ENCODE results near the gene MARCHF10.
A peak's percentile ranks its signal among the peaks of the same experiment; 100 is the strongest.

Gene MARCHF10

GRCh38 chr17:62805234-62805633 lies 2.9 kb downstream of the MARCHF10 start:
- H2AFZ ChIP-seq (ENCODE audit: low read depth, low read length): no peak overlapping the region
- no peak overlapping the region for H3K27ac ChIP-seq (ENCODE audit: low read length)
- H3K4me3 ChIP-seq (ENCODE audit: low read length): no peak overlapping the region
- H3K79me2 ChIP-seq (ENCODE audit: low read length): no peaks in the 10 kb centered on the region
- H3K9me3 ChIP-seq (ENCODE audit: insufficient read depth, low read length): no peaks in the 10 kb centered on the region
- 0 out of 2 replicates have a peak, but pooled peaks cover 8% of the 10 kb centered on the region for H3K27me3 ChIP-seq (ENCODE audit: low read depth, low read length)
- H4K20me1 ChIP-seq (ENCODE audit: insufficient read depth, low read length): no peaks in the 10 kb centered on the region
- TF ChIP-seq EZH2phosphoT487 (IDR thresholded peaks at IDR 0.05; ENCODE audit: low read depth) (no peak), CTCF (IDR thresholded peaks at IDR 0.05; ENCODE audit: low read depth, low read length) (no peak)
- H3K4me1 ChIP-seq (ENCODE audit: low read length): peaks cover 8% of the 10 kb centered on the region
- no peaks in the 10 kb centered on the region for H3K36me3 ChIP-seq (replicated peaks; ENCODE audit: low read depth, low read length)
- H3K9ac ChIP-seq (ENCODE audit: low read length): no peak overlapping the region
- H3K4me2 ChIP-seq (ENCODE audit: low read length): no peak overlapping the region

GRCh38 chr17:62804822-62805221 lies 3.3 kb downstream of the MARCHF10 start:
- Histone ChIP-seq H3K4me3 (ENCODE audit: low read length) (no peak overlapping the region), H3K9ac (ENCODE audit: low read length) (no peak overlapping the region), H3K4me1 (ENCODE audit: low read length) (peaks cover 8% of the 10 kb centered on the region), H3K27ac (ENCODE audit: low read length) (no peak overlapping the region), H3K79me2 (ENCODE audit: low read length) (no peaks in the 10 kb centered on the region), H3K9me3 (ENCODE audit: insufficient read depth, low read length) (no peaks in the 10 kb centered on the region), H4K20me1 (ENCODE audit: insufficient read depth, low read length) (no peaks in the 10 kb centered on the region), H2AFZ (ENCODE audit: low read depth, low read length) (no peak overlapping the region), H3K4me2 (ENCODE audit: low read length) (no peak overlapping the region), H3K27me3 (ENCODE audit: low read depth, low read length) (0 out of 2 replicates have a peak, but pooled peaks cover 8% of the 10 kb centered on the region), H3K36me3 (replicated peaks; ENCODE audit: low read depth, low read length) (no peaks in the 10 kb centered on the region)
- no peak for TF ChIP-seq EZH2phosphoT487 (IDR thresholded peaks at IDR 0.05; ENCODE audit: low read depth)

- no peak overlapping the region for H3K9ac ChIP-seq (ENCODE audit: low read length)
- H3K27me3 ChIP-seq (ENCODE audit: low read depth, low read length): 0 out of 2 replicates have a peak, but pooled peaks cover 8% of the 10 kb centered on the region
- H2AFZ ChIP-seq (ENCODE audit: low read depth, low read length): no peak overlapping the region
- no peak overlapping the region for H3K4me2 ChIP-seq (ENCODE audit: low read length)
- TF ChIP-seq CTCF (IDR thresholded peaks at IDR 0.05; ENCODE audit: low read depth, low read length): no peak
- no peak for TF ChIP-seq EZH2phosphoT487 (IDR thresholded peaks at IDR 0.05; ENCODE audit: low read depth)
- H3K36me3 ChIP-seq (replicated peaks; ENCODE audit: low read depth, low read length): no peaks in the 10 kb centered on the region
- H4K20me1 ChIP-seq (ENCODE audit: insufficient read depth, low read length): no peaks in the 10 kb centered on the region
- no peaks in the 10 kb centered on the region for H3K9me3 ChIP-seq (ENCODE audit: insufficient read depth, low read length)
- H3K27ac ChIP-seq (ENCODE audit: low read length): no peak overlapping the region
- no peak overlapping the region for H3K4me3 ChIP-seq (ENCODE audit: low read length)
- no peaks in the 10 kb centered on the region for H3K79me2 ChIP-seq (ENCODE audit: low read length)
- peaks cover 8% of the 10 kb centered on the region for H3K4me1 ChIP-seq (ENCODE audit: low read length)
These were observed 4.1 kb downstream of the MARCHF10 start for GRCh38 chr17:62804025-62804424.

GRCh38 chr17:62802561-62803205 lies 5.4 kb downstream of the MARCHF10 start:
- no peak for TF ChIP-seq CTCF (IDR thresholded peaks at IDR 0.05; ENCODE audit: low read depth, low read length)
- TF ChIP-seq EZH2phosphoT487 (IDR thresholded peaks at IDR 0.05; ENCODE audit: low read depth): no peak
- 0 out of 2 replicates have a peak, but pooled peaks cover 8% of the 10 kb centered on the region for H3K27me3 ChIP-seq (ENCODE audit: low read depth, low read length)
- no peaks in the 10 kb centered on the region for H3K36me3 ChIP-seq (replicated peaks; ENCODE audit: low read depth, low read length)
- no peaks in the 10 kb centered on the region for H3K79me2 ChIP-seq (ENCODE audit: low read length)
- H4K20me1 ChIP-seq (ENCODE audit: insufficient read depth, low read length): no peaks in the 10 kb centered on the region
- H3K4me1 ChIP-seq (ENCODE audit: low read length): peaks cover 8% of the 10 kb centered on the region
- no peak overlapping the region for H3K27ac ChIP-seq (ENCODE audit: low read length)
- H3K9me3 ChIP-seq (ENCODE audit: insufficient read depth, low read length): no peaks in the 10 kb centered on the region
- no peak overlapping the region for H3K9ac ChIP-seq (ENCODE audit: low read length)
- H3K4me2 ChIP-seq (ENCODE audit: low read length): peak overlapping the region; percentile 40
- no peak overlapping the region for H3K4me3 ChIP-seq (ENCODE audit: low read length)
- no peak overlapping the region for H2AFZ ChIP-seq (ENCODE audit: low read depth, low read length)

Data from OCI-LY3 (cell line).